Measurements from ENCODE around the gene ATXN7. TPM values are rescaled to one million over a fixed set of nuclear protein-coding genes. Genes with fewer than 3 reads are reported as not detected.

ATXN7 gene
- polyA plus RNA-seq, 1 donor from 2014 or later: 6.7 TPM

DNA sequence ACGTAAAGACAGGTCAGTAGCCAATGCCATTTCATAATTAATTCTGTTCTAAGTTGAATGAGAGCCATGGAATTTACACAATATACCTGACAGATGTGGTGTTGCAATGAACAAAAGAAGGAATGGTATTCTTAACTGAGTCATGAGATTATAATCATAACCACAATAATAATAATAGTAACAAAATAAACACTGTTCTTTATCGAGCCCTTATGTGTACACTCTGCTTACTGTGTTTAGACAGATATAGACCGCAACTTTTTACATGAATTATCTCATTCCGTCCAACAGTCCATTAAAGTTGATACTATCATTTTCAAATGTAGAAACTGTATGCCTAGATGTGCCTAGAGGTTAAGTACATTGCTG is 76.7 kb downstream of the ATXN7 start:
- no peaks in the 10 kb centered on the region for H3F3A ChIP-seq (ENCODE audit: insufficient read depth, low read length, poor library complexity, severe bottlenecking)
- no peak overlapping the region for H3K9ac ChIP-seq (ENCODE audit: low read length)
- TF ChIP-seq REST (IDR thresholded peaks at IDR 0.05; ENCODE audit: borderline replicate concordance): no peak
- TF ChIP-seq, protein P1, sequence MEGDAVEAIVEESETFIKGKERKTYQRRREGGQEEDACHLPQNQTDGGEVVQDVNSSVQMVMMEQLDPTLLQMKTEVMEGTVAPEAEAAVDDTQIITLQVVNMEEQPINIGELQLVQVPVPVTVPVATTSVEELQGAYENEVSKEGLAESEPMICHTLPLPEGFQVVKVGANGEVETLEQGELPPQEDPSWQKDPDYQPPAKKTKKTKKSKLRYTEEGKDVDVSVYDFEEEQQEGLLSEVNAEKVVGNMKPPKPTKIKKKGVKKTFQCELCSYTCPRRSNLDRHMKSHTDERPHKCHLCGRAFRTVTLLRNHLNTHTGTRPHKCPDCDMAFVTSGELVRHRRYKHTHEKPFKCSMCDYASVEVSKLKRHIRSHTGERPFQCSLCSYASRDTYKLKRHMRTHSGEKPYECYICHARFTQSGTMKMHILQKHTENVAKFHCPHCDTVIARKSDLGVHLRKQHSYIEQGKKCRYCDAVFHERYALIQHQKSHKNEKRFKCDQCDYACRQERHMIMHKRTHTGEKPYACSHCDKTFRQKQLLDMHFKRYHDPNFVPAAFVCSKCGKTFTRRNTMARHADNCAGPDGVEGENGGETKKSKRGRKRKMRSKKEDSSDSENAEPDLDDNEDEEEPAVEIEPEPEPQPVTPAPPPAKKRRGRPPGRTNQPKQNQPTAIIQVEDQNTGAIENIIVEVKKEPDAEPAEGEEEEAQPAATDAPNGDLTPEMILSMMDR (IDR thresholded peaks at IDR 0.05; ENCODE audit: poor library complexity, severe bottlenecking): no peak
- TF ChIP-seq EZH2 (IDR thresholded peaks at IDR 0.05; ENCODE audit: borderline replicate concordance, insufficient read depth, low read length, poor library complexity, severe bottlenecking): no peak
- no peak for TF ChIP-seq EP300 (conservative IDR thresholded peaks at IDR 0.05; ENCODE audit: poor library complexity, severe bottlenecking)
- no peak for TF ChIP-seq MXI1 (conservative IDR thresholded peaks at IDR 0.05; ENCODE audit: poor library complexity, severe bottlenecking)
- no peak for TF ChIP-seq TAF1 (IDR thresholded peaks at IDR 0.05; ENCODE audit: low read depth)
- TF ChIP-seq POLR2AphosphoS5 (IDR thresholded peaks at IDR 0.05): no peak
- no peak for TF ChIP-seq SMC3 (conservative IDR thresholded peaks at IDR 0.05; ENCODE audit: poor library complexity)
- TF ChIP-seq RAD21 (conservative IDR thresholded peaks at IDR 0.05): no peak
- H3K79me2 ChIP-seq (replicated peaks; ENCODE audit: insufficient read depth, low read length): no peaks in the 10 kb centered on the region
- no peak overlapping the region for H3K27ac ChIP-seq (ENCODE audit: low read length)
- no peaks in the 10 kb centered on the region for H3K27me3 ChIP-seq (ENCODE audit: insufficient read depth, low read depth, low read length)
- H3K4me3 ChIP-seq (ENCODE audit: low read length): no peak overlapping the region
- H4K20me1 ChIP-seq (ENCODE audit: insufficient read depth): no peaks in the 10 kb centered on the region
- H3K36me3 ChIP-seq (ENCODE audit: insufficient read depth, low read length): no peaks in the 10 kb centered on the region
- no peak overlapping the region for H2AFZ ChIP-seq (ENCODE audit: low read depth, low read length)
- H3K9me2 ChIP-seq (ENCODE audit: insufficient read depth, low read length): no peaks in the 10 kb centered on the region
- no peaks in the 10 kb centered on the region for H3K9me3 ChIP-seq (ENCODE audit: low read length)
- H3K4me2 ChIP-seq (ENCODE audit: low read length): no peak overlapping the region

GRCh38 chr3:63942528-63942927 is 78.9 kb downstream of the ATXN7 start:
- no peaks in the 10 kb centered on the region for H3K36me3 ChIP-seq (ENCODE audit: insufficient read depth, low read length)
- H3K27ac ChIP-seq (ENCODE audit: low read length): no peak overlapping the region
- no peak overlapping the region for H3K4me2 ChIP-seq (ENCODE audit: low read length)
- H4K20me1 ChIP-seq (ENCODE audit: insufficient read depth): no peaks in the 10 kb centered on the region
- TF ChIP-seq SMC3 (conservative IDR thresholded peaks at IDR 0.05; ENCODE audit: poor library complexity): no peak
- TF ChIP-seq REST (IDR thresholded peaks at IDR 0.05; ENCODE audit: borderline replicate concordance): no peak
- TF ChIP-seq EZH2 (IDR thresholded peaks at IDR 0.05; ENCODE audit: borderline replicate concordance, insufficient read depth, low read length, poor library complexity, severe bottlenecking): no peak
- no peak for TF ChIP-seq POLR2AphosphoS5 (IDR thresholded peaks at IDR 0.05)
- no peak for TF ChIP-seq RAD21 (conservative IDR thresholded peaks at IDR 0.05)
- TF ChIP-seq TAF1 (IDR thresholded peaks at IDR 0.05; ENCODE audit: low read depth): no peak
- no peaks in the 10 kb centered on the region for H3K79me2 ChIP-seq (replicated peaks; ENCODE audit: insufficient read depth, low read length)
- no peaks in the 10 kb centered on the region for H3F3A ChIP-seq (ENCODE audit: insufficient read depth, low read length, poor library complexity, severe bottlenecking)
- no peak overlapping the region for H3K9ac ChIP-seq (ENCODE audit: low read length)
- no peaks in the 10 kb centered on the region for H3K27me3 ChIP-seq (ENCODE audit: insufficient read depth, low read depth, low read length)
- H3K9me2 ChIP-seq (ENCODE audit: insufficient read depth, low read length): no peaks in the 10 kb centered on the region
- H3K4me3 ChIP-seq (ENCODE audit: low read length): no peak overlapping the region
- H2AFZ ChIP-seq (ENCODE audit: low read depth, low read length): no peak overlapping the region
- H3K9me3 ChIP-seq (ENCODE audit: low read length): no peaks in the 10 kb centered on the region
